Measurements from ENCODE around the gene BAIAP2L1. TPM values are rescaled to one million over a fixed set of nuclear protein-coding genes. Genes with fewer than 3 reads are reported as not detected.
"Not testable (repeated sequence)": the region's sequence is repeated elsewhere in the genome, so short reads cannot be mapped to it uniquely, and the experiment has no call there.

Gene BAIAP2L1
- total and polyA plus RNA-seq, 12 donors, result 0.53 to 5.8 (median 1.8) TPM

- Histone ChIP-seq H3K27me3 (peaks cover 0 to 26% (median 11%) of the 10 kb centered on the region in 7 donors), H3K4me3 (no peak overlapping the region), H3K9me3 (no peaks in the 10 kb centered on the region), H3K27ac (no peak overlapping the region), H3K4me1 (peaks cover 0 to 8% (median 0%) of the 10 kb centered on the region in 9 donors), H3K36me3 (no peaks in the 10 kb centered on the region)
- intact Hi-C loops (cut with DNase I), result no loop called here
- peak in 4 of 8 donors; percentile 29 to 83 (median 48) for ATAC-seq
- no peak for TF ChIP-seq CTCF (IDR thresholded peaks at IDR 0.05)
- DNase-seq, result no peak
- whole genome bisulfite sequencing, 2 donors, result 57 to 60% methylated on average over 7 of the region's 7 CpGs
Observed at GRCh38 chr7:98418636-98419315, 17.9 kb upstream of the BAIAP2L1 start.

GRCh38 chr7:98418271-98418635 lies 17.4 kb upstream of the BAIAP2L1 start:
- peaks cover 0 to 27% (median 11%) of the 10 kb centered on the region in 7 donors for H3K27me3 ChIP-seq
- H3K4me1 ChIP-seq, result peaks cover 0 to 8% (median 0%) of the 10 kb centered on the region in 9 donors
- ATAC-seq, result no peak
- 92% methylated on average over 7 of the region's 7 CpGs for WGBS, 2 donors
- no peaks in the 10 kb centered on the region for H3K36me3 ChIP-seq
- no peaks in the 10 kb centered on the region for H3K9me3 ChIP-seq
- TF ChIP-seq CTCF (IDR thresholded peaks at IDR 0.05), result no peak
- H3K4me3 ChIP-seq, result no peak overlapping the region
- no peak overlapping the region for H3K27ac ChIP-seq
- intact Hi-C loops (cut with DNase I), result no loop called here
- DNase-seq, result no peak

- H3K4me3 ChIP-seq; H3K9me3 ChIP-seq; H3K4me1 ChIP-seq; H3K27ac ChIP-seq; H3K36me3 ChIP-seq; ATAC-seq; DNase-seq; intact Hi-C loops (cut with DNase I): not testable (repeated sequence)
- H3K27me3 ChIP-seq, result peaks cover 0 to 31% (median 11%) of the 10 kb centered on the region in 7 donors
- 66 to 73% methylated on average over 12 of the region's 12 CpGs for WGBS, 2 donors
Observed at GRCh38 chr7:98417604-98418270, 16.8 kb upstream of the BAIAP2L1 start.

GRCh38 chr7:98414205-98414900 lies 13.5 kb upstream of the BAIAP2L1 start:
- peaks cover 0 to 12% (median 0%) of the 10 kb centered on the region in 7 donors for H3K27me3 ChIP-seq
- DNase-seq, result no peak
- intact Hi-C loops (cut with DNase I), result loop anchor here in 1 of 10 donors (5.0 kb wide), 1 partner anchor 112 kb away; no protein-coding TSS in a partner anchor
- H3K4me1 ChIP-seq, result peaks cover 0 to 8% (median 0%) of the 10 kb centered on the region in 9 donors
- no peaks in the 10 kb centered on the region for H3K36me3 ChIP-seq
- 89 to 91% methylated on average over 6 of the region's 6 CpGs for WGBS, 2 donors
- H3K4me3 ChIP-seq, result no peak overlapping the region
- no peak overlapping the region for H3K27ac ChIP-seq
- TF ChIP-seq CTCF (IDR thresholded peaks at IDR 0.05), result no peak
- no peaks in the 10 kb centered on the region for H3K9me3 ChIP-seq
- no peak for ATAC-seq

GRCh38 chr7:98413655-98414054 lies 12.8 kb upstream of the BAIAP2L1 start:
- H3K4me1 ChIP-seq, H3K27ac ChIP-seq, ATAC-seq, H3K36me3 ChIP-seq, H3K9me3 ChIP-seq, DNase-seq, H3K4me3 ChIP-seq: not testable (repeated sequence)
- 80 to 87% methylated on average over 6 of the region's 6 CpGs for WGBS, 2 donors
- intact Hi-C loops (cut with DNase I), result loop anchor here in 1 of 10 donors (5.0 kb wide), 1 partner anchor 111 kb away; no protein-coding TSS in a partner anchor
- peaks cover 0 to 12% (median 0%) of the 10 kb centered on the region in 7 donors for H3K27me3 ChIP-seq

Measured in heart right ventricle (tissue), 16 donors.